ENCODE measurements around the gene CBY2.

Gene CBY2

DNA sequence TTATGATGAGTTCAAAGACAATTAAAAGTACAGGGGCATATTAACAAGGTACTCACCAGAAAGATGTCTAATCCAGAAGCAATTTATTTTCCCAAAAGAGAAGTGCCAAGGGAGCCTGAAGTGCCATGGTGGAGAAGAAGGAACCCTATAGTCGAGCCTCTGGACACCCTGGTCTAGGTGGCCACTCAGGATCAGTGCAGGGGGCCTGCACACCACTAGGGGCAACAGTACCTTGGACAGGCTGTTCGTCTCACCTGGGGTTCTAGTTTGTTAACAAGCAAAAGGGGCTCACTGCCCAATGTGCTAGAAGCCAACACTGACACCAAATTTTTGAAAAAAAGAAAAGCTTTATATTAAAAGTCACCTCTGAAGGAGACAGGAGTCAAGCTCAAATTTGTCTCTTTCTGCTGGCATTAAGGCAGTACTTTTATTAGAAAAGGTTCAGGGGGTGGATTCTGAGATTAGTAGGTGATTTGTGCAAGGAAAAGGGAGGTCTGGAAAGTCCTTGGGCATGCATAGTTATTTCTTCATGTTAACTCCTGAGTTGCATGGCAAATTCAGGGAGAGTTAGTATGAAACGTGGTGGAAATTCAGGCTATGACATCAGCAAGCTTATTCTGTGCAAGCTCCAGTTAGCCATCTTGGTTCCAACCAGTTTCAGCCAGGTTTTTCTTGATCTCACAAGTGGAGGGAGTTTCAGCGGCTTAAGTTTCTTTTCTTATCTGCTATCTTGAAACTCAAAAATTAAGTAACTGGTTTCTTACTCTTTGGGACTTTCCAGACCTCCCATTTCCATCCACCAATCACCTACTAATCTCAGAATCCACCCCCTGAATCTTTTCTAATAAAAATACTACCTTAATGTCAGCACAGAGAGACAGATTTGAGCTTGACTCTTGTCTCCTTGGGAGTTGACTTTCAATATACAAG, 884 bp upstream of the CBY2 start:
- no peak for DNase-seq (ENCODE audit: low read depth in 1 of 2, low spot score in 1 of 2)

DNA sequence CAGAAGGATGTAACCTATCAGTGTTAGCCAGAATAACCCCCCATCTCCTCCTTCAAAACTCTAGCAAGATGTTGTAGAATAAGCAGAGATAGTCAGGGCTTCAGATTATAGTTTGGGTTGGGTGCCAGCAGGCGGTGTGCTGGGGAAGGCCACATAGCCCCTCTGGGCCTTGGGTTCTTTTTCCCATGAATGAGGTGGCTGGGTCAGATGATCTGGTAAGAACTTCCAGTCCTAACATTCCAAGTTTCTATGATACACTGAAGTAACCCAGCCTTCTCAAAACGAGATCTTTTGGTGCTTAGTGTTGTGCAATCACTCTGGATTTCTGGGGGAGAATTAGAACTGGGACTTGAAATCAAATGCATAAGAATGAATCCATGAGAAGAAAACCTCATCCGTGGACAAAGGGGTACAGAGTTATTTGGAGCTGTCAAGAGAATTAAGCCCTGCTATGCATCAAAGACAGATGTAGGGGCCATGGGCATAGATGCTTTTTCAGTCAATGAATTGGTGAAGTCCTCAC, 810 bp downstream of the CBY2 start:
- no peak for DNase-seq (ENCODE audit: low read depth in 1 of 2, low spot score in 1 of 2)

DNA sequence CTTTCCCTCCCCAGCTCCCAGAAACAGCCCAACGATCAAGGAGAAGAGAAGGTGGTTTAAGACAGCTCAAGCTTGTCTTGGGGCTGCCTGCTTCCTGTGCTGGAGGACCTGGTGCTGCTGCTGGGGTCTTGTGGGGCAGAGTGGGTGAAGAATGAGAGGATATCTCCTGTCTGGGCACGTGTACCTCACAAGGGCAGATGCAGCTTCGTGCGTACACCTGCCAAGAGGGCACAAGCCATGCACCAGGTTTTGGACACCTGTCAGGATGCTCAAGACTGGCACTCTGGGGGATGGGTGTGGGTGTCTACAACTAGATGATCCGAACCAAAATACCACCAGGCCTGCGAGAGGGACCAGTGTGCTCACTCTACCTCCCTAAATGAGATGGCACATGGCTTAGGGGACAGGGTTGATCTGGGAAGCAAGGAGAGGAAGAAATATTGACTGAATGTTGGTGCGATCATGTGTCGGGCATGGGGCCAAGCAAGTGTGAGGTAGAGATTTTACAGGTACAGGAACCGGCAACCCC, 2.2 kb downstream of the CBY2 start:
- DNase-seq (ENCODE audit: low read depth in 1 of 2, low spot score in 1 of 2), result no peak

DNA sequence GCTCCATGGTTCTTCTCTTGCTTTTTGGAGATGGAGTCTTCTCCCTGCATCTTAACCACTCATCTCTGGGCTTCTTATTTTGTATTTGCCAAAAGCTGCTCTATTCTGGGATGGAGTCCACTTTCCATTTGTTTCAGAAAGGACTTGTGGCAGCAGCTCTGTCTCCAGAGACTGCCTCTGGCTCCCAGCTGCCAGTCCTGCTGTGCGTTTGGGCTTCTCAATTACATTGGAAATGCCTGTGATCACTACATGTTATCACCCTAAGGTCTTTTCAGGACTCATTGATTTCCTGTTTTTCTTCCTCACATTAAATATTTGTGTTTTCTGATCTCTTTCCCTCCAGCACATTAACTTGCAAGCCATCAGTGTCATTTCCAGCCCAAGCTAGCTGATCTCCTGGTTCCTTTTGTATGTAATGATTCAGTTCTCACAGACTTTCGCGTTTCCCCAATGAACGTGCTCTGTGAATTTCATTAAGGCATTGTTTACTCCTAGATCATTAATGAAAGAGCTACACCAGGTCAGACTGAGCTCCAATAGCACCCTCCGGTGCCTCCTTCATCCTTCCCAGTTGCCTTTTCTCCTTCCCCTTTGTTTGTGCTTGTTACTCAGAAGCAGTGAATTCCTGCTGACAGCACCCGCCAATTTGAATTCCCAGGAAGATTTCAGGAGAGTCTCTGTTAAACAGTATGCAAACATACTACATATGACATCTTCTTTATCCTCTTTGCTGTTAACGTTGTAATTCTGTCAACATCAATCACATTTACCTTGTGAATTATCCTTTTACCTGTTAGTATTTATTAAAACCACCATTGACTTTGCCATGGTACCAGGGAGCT, 3.0 kb downstream of the CBY2 start:
- DNase-seq (ENCODE audit: low read depth in 1 of 2, low spot score in 1 of 2), result no peak

DNA sequence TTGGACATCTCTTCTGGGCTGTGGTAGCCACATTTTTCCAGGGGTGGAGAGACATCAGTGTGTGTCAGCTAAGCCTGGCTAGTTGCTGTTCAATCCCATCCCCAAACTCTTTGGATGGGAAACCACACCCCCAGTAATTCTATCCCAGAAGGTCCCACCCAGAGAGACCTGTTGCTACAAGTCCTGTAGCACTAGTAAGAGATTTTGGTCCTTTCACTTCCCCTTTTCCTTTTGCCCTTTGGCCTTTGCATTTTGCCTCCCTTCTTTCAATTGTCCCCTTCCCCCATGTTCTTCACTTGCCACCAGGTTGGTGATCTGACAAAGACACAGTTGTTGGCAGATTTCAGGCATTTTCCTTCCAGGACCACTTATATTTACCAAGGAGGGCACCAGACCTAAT, 3.8 kb downstream of the CBY2 start:
- DNase-seq (ENCODE audit: low read depth in 1 of 2, low spot score in 1 of 2), result no peak

DNA sequence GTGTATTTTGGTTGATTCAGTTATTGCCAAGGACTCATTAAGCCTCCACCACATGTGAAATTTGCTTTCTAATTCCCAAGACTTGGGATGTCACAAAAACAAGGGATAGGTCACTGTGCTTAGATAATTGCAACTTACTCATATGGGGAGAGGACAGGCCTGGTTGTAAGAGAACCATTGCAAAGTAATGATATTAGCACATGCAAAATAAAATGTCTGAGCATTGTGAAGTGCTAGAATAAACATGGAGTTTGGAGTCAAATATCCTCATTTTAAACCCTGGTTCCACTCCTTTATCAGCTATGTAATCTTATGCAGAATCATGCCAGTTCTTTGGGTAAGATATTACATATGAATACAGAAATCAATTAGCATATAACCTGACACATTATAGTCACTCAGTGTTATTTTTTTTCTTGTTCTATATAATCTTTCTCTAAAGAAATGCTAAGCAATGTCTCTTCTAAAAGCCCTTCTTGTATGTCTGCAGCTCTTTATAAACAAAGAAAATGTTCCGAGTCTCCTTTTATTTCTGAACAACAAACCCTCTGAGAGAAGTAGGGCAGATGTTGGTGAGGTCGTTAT, 5.5 kb downstream of the CBY2 start:
- no peak for DNase-seq (ENCODE audit: low read depth in 1 of 2, low spot score in 1 of 2)

DNA sequence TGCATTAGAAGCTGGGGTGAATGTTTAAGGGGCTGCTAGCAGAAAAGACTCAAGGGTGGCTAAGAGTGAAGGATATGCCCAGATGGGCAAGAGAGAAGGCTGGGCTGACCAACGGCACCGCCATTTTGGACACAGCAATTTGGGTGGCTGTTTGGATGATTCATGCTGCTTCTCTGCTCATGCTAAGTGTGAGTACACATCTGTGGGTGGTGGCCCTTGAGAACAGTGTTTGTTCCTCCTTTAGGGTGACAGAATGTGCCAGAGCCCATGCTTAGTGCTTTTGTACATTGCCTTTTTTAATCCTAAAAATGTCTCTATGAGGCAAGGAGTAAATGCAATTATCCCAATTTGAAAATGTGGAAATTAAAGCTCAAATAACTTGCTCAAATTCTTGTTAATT, 9.8 kb downstream of the CBY2 start:
- no peak for DNase-seq (ENCODE audit: low read depth in 1 of 2, low spot score in 1 of 2)

DNA sequence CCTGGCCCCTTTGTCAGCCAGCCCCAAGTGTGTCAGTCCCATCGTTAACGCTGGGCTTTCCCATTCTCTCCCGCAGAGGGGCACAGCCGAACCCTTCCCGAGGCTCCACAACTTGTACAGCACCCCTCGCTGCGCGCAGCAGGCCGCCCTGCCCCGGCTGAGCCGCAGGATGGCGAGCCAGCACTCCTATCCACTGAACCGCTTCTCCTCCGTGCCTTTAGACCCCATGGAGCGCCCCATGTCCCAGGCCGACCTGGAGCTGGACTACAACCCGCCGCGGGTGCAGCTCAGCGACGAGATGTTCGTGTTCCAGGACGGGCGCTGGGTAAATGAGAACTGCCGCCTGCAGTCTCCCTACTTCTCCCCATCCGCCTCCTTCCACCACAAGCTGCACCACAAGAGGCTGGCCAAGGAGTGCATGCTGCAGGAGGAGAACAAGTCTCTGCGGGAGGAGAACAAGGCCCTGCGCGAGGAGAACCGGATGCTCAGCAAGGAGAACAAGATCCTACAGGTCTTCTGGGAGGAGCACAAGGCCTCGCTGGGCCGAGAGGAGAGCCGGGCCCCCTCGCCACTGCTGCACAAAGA, 11.1 kb downstream of the CBY2 start:
- no peak for DNase-seq (ENCODE audit: low read depth in 1 of 2, low spot score in 1 of 2)

DNA sequence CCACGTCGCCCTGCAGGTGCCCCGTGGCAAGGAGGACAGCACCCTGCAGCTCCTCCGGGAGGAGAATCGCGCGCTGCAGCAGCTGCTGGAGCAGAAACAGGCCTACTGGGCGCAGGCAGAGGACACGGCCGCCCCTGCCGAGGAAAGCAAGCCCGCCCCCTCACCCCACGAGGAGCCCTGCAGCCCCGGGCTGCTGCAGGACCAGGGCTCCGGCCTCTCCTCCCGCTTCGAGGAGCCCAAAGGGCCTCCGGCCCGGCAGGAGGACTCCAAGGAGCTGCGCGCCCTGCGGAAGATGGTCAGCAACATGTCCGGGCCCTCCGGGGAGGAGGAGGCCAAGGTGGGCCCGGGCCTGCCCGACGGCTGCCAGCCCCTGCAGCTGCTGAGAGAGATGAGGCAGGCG, 11.6 kb downstream of the CBY2 start:
- no peak for DNase-seq (ENCODE audit: low read depth in 1 of 2, low spot score in 1 of 2)

DNA sequence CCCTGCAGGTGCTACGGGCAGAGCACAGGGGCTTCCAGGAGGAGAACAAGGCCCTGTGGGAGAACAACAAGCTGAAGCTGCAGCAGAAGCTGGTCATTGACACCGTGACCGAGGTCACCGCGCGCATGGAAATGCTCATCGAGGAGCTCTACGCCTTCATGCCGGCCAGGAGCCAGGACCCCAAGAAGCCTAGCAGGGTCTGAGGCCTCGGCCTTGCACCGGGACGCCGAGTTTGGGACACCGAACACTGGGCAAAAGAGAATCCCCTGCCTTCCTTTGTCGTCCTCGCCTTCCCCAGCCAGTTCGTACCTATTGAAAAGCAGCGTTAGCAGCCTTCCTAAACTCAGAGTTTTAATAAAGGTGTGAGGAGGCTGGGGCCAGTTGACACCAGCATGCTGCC, 12.1 kb downstream of the CBY2 start:
- DNase-seq (ENCODE audit: low read depth in 1 of 2, low spot score in 1 of 2), result no peak

DNA sequence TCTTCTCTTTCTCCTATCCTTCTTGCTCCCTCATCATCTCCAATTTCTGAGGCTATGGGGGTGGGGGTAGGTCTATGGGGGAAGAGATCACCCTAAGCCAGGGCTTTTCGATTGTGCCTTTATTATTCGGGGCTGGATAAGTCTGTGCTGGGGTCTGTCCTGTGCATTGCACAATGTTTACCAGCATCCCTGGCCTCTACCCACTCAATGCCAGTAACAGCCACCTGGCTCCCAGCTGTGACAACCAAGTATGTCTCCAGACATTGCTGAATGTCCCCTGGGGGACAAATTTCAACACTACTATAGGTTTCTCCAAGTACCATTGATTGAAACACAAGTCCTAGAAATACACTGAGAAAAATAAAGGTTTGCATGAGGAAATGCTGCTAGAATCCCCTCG, 13.2 kb downstream of the CBY2 start:
- no peak for DNase-seq (ENCODE audit: low read depth in 1 of 2, low spot score in 1 of 2)

DNA sequence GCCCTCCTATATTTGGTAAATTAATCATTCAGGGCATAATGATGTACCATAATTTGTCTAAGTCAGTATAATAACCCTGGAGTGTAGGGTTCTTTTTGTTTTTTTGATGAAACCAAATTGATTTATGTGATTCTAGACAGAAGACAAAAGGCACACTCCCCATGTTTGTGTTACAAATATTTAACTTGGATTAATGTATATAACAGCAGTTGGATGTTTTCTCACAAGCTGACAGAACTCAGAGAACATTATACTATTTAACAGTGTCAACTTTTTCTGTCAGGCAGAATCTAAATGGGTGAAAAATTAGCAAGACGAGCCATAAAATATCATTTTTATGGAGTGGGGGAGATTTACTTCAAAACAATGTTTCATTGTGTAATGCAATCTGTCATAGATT, 15.2 kb downstream of the CBY2 start:
- DNase-seq (ENCODE audit: low read depth in 1 of 2, low spot score in 1 of 2), result no peak

DNA sequence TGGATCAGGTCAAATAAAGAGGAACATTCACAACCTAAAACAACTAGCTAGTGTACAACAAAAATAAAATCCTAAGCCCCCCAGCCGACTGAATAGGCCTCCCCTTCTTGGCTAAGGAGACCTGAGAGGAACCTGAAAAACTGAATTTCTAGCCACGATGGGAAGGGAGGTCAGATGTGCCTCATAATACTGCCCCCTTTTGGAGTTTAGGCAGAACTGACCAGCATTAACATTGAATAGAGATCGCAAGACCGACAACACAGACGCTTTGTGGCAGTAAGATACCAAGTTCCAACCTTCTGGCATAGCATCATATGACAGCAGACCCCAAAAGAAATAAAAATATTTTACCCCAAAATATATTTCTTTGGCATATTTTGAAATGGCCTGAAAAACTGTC, 15.9 kb downstream of the CBY2 start:
- DNase-seq (ENCODE audit: low read depth in 1 of 2, low spot score in 1 of 2), result no peak

DNA sequence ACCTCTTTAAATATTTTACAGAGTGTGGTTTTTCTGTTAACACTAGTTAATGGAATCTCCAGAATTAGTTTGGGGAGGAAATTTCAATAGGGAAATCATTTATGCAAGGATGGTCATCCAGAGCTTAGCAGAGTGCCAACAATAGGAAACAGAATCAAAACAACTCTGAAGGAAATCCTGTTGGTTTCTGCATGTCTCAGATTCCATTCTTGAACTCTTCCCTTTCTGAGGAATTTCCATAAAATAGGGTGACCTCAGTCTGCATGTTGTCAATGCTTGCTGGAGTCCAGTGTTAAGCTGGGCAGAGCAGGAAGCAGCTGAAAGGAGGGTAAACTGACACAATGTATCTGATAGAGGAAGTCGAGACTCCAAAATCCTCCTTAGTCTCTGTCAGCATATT, 16.9 kb downstream of the CBY2 start:
- DNase-seq (ENCODE audit: low read depth in 1 of 2, low spot score in 1 of 2), result no peak

DNA sequence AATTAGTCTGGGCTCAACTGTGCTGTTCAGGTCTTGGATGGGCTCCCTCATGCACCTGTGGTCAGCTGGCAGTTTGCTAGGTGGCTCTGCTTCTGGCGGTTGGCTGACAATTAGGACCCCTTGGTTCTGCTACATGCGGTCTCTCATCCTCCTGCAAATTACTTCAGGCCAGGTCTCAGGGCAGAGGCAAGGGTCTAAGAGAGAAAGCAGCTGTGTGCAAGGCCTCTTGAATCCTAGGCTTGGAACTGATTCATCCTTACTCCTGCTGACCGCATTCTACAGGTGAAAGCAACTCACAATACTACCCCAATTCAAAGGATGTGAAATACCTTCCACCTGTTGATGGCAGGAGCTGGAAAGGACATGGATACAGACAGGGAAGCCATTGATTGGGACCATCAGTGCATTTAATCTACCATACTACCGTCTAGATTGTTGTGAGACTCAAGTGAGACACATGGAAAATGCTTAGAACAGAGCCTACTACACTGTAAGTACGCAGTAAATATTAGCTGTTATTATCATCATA, 19.1 kb downstream of the CBY2 start:
- DNase-seq (ENCODE audit: low read depth in 1 of 2, low spot score in 1 of 2), result no peak

DNA sequence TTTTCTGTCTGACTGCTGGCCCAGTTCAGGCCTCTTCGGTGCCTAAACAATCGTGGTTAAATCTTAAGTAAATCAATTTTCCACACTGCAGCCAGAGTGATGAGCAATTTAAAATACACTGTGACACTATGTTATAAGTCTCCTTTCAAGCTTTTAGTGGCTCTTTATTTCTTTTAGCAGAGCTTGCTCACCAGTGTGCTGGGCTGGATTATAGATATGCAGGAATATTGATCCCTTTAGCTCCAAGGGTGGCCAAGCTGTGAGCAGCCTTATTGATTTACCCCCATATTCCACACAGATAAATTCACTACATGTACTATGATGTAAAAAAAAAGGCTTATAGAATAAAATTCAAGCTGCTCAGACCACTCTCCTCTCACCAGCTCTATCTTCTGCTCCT, 21.7 kb downstream of the CBY2 start:
- no peak for DNase-seq (ENCODE audit: low read depth in 1 of 2, low spot score in 1 of 2)

DNA sequence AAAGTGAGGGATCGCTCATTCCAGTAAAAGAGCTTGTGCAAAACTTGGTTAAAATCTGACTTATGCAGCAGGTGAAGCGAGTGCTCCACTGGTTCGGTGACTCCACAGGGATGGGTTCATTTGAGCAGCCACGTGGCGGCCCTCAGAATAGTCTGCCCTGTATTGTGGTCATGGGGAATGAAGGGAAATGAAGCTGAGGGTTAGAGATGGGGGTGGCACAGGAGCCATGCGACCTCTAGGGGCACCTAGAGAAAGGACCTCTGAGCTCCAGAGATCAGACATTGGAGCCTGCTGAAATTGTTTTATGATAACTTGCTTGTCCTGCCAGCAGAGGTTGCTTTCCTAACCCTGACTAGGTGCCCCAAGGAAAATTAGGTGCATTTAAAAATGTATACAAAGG, 26.6 kb downstream of the CBY2 start:
- no peak for DNase-seq (ENCODE audit: low read depth in 1 of 2, low spot score in 1 of 2)

DNA sequence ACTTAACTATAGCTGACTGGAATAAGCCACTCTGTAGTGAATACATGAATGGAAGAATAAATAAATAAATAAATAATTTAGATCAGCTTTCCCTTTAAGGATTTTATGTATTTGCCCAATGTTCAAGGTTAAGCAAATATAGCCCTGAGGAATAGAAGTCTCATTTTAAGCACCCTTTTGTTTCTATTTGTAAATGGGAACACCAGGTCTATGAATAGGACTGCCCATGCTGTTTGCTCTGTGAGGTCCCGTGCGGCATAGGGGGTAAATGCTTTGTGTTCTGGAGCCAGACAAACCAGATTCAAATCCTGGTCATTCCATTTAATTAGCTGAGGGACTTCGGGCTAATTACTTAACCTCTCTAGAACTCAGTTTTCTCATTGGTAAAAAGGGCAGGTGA, 29.3 kb downstream of the CBY2 start:
- DNase-seq (ENCODE audit: low read depth in 1 of 2, low spot score in 1 of 2), result no peak

DNA sequence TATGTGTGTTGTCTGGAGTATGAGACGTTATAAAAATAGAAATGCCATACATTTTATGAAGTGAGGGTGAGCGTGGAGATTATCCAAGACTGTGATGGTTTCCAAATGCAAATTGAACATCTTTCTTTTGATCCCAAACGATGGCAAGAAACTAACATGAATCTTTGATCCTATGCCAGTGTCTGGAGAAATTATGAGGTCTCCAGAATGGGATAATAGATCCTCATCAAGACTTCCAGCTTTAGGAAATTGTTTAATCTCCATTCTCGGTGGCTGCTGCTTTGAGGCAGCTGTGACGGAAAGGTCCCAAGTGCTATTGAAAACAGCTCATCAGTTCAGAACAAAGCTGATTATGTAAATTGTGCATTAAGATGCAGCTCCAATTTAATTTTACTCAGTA, 30.8 kb downstream of the CBY2 start:
- DNase-seq (ENCODE audit: low read depth in 1 of 2, low spot score in 1 of 2), result no peak

DNA sequence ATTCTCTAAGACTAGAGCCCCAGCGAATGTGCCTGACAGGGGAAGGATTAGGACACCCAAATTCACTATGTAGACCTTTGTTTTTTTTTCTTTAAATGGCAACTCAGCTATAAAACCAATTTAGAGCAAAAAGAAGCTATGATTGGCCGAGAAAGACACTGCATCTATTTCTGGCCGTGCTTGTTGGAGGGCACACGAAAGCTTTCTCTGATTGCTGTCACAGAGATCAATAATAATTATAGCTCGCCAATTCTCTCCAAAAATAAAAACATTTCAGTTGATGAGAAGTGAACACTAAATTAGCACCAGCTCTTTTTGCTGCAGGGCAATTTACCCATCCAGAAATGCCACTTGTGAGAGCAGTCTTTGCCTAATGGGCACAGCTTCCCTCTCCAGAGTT, 31.2 kb downstream of the CBY2 start:
- no peak for DNase-seq (ENCODE audit: low read depth in 1 of 2, low spot score in 1 of 2)

DNA sequence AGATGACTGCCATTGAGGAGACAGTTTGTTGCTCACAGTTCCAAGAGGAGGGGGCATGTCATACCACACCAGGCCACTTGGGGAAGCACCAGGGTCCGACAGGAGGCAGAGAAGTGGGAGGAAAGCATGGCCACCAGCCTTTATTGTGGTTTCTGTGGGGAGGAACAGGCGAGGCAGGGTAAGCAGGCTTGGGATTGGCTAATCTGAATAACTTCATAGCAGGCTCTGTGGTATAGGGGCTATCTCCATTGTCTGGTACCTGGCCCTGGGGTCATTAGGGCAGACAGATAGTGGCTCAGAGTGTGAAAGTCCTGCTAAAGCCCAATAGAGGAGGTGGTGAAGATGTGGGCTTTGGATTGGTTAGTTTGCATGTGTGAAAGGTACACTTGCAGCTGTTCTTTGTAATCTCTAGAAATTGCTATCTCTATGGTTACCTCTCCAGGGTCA, 35.5 kb downstream of the CBY2 start:
- DNase-seq (ENCODE audit: low read depth in 1 of 2, low spot score in 1 of 2), result no peak

Measured in activated T-helper 1 cell treated with anti-CD3 and anti-CD28 coated beads, Interleukin-2, amount 50 U/mL, for 16 hours (primary cell).